ENCODE data around the gene LCOR. TPM values are rescaled to one million over a fixed set of nuclear protein-coding genes. Genes with fewer than 3 reads are reported as not detected.

Gene LCOR
- total RNA-seq, 1 experiment from 2014 or later: 23.9 TPM

GRCh38 chr10:96968682-96969423, 136.8 kb downstream of the LCOR start (continued):
- no peak for TF ChIP-seq PRRX2 (CRISPR knock-in tag; IDR thresholded peaks at IDR 0.05)
- no peak for TF ChIP-seq CTCF (IDR thresholded peaks at IDR 0.05)

GRCh38 chr10:96971324-96971723, 139.2 kb downstream of the LCOR start:
- ATAC-seq: peak; percentile 53
- no peak overlapping the region for H3K27ac Mint-ChIP-seq
- peaks cover 8% of the 10 kb centered on the region; the same call in 1 of the 2 replicates for H3K4me1 Mint-ChIP-seq
- ChIA-PET POLR2A (interaction anchor here (0.6 kb wide), 1 partner anchor 27 kb away, joined by 3 read pairs; no protein-coding TSS in a partner anchor), CTCF (interaction anchor here (1.1 to 1.2 kb wide), 2 partner anchors 54 to 66 kb away, joined by 3 to 4 read pairs; no protein-coding TSS in a partner anchor)
- H3K36me3 Mint-ChIP-seq: no peaks in the 10 kb centered on the region
- no peak for TF ChIP-seq ATF1 (CRISPR knock-in tag; IDR thresholded peaks at IDR 0.05)
- no peak for TF ChIP-seq NFE2L1 (CRISPR knock-in tag; IDR thresholded peaks at IDR 0.05)
- TF ChIP-seq, protein P1, sequence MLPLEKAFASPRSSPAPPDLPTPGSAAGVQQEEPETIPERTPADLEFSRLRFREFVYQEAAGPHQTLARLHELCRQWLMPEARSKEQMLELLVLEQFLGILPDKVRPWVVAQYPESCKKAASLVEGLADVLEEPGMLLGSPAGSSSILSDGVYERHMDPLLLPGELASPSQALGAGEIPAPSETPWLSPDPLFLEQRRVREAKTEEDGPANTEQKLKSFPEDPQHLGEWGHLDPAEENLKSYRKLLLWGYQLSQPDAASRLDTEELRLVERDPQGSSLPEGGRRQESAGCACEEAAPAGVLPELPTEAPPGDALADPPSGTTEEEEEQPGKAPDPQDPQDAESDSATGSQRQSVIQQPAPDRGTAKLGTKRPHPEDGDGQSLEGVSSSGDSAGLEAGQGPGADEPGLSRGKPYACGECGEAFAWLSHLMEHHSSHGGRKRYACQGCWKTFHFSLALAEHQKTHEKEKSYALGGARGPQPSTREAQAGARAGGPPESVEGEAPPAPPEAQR (CRISPR knock-in tag; IDR thresholded peaks at IDR 0.05): no peak
- TF ChIP-seq, protein P2, sequence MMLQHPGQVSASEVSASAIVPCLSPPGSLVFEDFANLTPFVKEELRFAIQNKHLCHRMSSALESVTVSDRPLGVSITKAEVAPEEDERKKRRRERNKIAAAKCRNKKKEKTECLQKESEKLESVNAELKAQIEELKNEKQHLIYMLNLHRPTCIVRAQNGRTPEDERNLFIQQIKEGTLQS (CRISPR knock-in tag; conservative IDR thresholded peaks at IDR 0.05): no peak
- TF ChIP-seq, protein P3, sequence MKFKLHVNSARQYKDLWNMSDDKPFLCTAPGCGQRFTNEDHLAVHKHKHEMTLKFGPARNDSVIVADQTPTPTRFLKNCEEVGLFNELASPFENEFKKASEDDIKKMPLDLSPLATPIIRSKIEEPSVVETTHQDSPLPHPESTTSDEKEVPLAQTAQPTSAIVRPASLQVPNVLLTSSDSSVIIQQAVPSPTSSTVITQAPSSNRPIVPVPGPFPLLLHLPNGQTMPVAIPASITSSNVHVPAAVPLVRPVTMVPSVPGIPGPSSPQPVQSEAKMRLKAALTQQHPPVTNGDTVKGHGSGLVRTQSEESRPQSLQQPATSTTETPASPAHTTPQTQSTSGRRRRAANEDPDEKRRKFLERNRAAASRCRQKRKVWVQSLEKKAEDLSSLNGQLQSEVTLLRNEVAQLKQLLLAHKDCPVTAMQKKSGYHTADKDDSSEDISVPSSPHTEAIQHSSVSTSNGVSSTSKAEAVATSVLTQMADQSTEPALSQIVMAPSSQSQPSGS (CRISPR knock-in tag; IDR thresholded peaks at IDR 0.05; ENCODE audit: borderline replicate concordance, low read depth): no peak
- no peak for TF ChIP-seq ETV6 (CRISPR knock-in tag; IDR thresholded peaks at IDR 0.05)
- TF ChIP-seq ZNF219 (CRISPR knock-in tag; IDR thresholded peaks at IDR 0.05; ENCODE audit: borderline replicate concordance): no peak
- TF ChIP-seq FOXJ3 (CRISPR knock-in tag; IDR thresholded peaks at IDR 0.05; ENCODE audit: borderline replicate concordance): no peak
- TF ChIP-seq SMAD3 (CRISPR knock-in tag; IDR thresholded peaks at IDR 0.05; ENCODE audit: borderline replicate concordance): no peak
- no peak for TF ChIP-seq PRRX2 (CRISPR knock-in tag; IDR thresholded peaks at IDR 0.05)
- TF ChIP-seq ELF4 (CRISPR knock-in tag; IDR thresholded peaks at IDR 0.05; ENCODE audit: low read depth): no peak
- TF ChIP-seq NR2C2 (CRISPR knock-in tag; IDR thresholded peaks at IDR 0.05): no peak
- no peak for TF ChIP-seq MYBL2 (CRISPR knock-in tag; IDR thresholded peaks at IDR 0.05)
- no peak for TF ChIP-seq SP1 (CRISPR knock-in tag; conservative IDR thresholded peaks at IDR 0.05)
- no peak for TF ChIP-seq ZNF671 (CRISPR knock-in tag; IDR thresholded peaks at IDR 0.05)
- TF ChIP-seq, protein P4, sequence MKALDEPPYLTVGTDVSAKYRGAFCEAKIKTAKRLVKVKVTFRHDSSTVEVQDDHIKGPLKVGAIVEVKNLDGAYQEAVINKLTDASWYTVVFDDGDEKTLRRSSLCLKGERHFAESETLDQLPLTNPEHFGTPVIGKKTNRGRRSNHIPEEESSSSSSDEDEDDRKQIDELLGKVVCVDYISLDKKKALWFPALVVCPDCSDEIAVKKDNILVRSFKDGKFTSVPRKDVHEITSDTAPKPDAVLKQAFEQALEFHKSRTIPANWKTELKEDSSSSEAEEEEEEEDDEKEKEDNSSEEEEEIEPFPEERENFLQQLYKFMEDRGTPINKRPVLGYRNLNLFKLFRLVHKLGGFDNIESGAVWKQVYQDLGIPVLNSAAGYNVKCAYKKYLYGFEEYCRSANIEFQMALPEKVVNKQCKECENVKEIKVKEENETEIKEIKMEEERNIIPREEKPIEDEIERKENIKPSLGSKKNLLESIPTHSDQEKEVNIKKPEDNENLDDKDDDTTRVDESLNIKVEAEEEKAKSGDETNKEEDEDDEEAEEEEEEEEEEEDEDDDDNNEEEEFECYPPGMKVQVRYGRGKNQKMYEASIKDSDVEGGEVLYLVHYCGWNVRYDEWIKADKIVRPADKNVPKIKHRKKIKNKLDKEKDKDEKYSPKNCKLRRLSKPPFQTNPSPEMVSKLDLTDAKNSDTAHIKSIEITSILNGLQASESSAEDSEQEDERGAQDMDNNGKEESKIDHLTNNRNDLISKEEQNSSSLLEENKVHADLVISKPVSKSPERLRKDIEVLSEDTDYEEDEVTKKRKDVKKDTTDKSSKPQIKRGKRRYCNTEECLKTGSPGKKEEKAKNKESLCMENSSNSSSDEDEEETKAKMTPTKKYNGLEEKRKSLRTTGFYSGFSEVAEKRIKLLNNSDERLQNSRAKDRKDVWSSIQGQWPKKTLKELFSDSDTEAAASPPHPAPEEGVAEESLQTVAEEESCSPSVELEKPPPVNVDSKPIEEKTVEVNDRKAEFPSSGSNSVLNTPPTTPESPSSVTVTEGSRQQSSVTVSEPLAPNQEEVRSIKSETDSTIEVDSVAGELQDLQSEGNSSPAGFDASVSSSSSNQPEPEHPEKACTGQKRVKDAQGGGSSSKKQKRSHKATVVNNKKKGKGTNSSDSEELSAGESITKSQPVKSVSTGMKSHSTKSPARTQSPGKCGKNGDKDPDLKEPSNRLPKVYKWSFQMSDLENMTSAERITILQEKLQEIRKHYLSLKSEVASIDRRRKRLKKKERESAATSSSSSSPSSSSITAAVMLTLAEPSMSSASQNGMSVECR (CRISPR knock-in tag; IDR thresholded peaks at IDR 0.05; ENCODE audit: borderline replicate concordance): no peak
- TF ChIP-seq GTF2I (CRISPR knock-in tag; conservative IDR thresholded peaks at IDR 0.05): no peak
- TF ChIP-seq E2F4 (CRISPR knock-in tag; IDR thresholded peaks at IDR 0.05; ENCODE audit: borderline replicate concordance, low read depth): no peak
- no peaks in the 10 kb centered on the region for H3K27me3 Mint-ChIP-seq (ENCODE audit: low read depth)
- DNase-seq (ENCODE audit: low spot score): no peak
- no peak overlapping the region for H3K4me3 Mint-ChIP-seq
- no peaks in the 10 kb centered on the region for H3K9me3 Mint-ChIP-seq
